Epithelial cell of proximal tubule (primary cell): ENCODE data around the gene F2RL1. TPM values are rescaled to one million over a fixed set of nuclear protein-coding genes. Genes with fewer than 3 reads are reported as not detected.
"Not testable (repeated sequence)": the region's sequence is repeated elsewhere in the genome, so short reads cannot be mapped to it uniquely, and the experiment has no call there.

Source experiments
- DNase-seq: peaks from one replicate; pipeline ENCODE4 v3.0.0-alpha.2; 2011; ENCODE audit warnings: low read depth
- H3K4me3 ChIP-seq: 2 replicates; pipeline ENCODE4 v1.5.1; 2011; ENCODE audit warnings: low read depth, mild to moderate bottlenecking, low read length
- total RNA-seq: library from RNA; depleted of rRNA; stranded (reverse); fragments of >200 nt; gene quantifications from 2 replicates; pipeline ENCODE4 v1.2.3, GENCODE V29; 2015
- TF ChIP-seq, protein P1 (sequence below): conservative IDR thresholded peaks from 2 replicates; pipeline ENCODE4 v1.5.1; 2012; ENCODE audit warnings: low read depth, mild to moderate bottlenecking, low read length

Gene F2RL1, protein sequence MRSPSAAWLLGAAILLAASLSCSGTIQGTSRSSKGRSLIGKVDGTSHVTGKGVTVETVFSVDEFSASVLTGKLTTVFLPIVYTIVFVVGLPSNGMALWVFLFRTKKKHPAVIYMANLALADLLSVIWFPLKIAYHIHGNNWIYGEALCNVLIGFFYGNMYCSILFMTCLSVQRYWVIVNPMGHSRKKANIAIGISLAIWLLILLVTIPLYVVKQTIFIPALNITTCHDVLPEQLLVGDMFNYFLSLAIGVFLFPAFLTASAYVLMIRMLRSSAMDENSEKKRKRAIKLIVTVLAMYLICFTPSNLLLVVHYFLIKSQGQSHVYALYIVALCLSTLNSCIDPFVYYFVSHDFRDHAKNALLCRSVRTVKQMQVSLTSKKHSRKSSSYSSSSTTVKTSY
- total RNA-seq = 91.6 and 112 TPM in 2 replicates

DNA sequence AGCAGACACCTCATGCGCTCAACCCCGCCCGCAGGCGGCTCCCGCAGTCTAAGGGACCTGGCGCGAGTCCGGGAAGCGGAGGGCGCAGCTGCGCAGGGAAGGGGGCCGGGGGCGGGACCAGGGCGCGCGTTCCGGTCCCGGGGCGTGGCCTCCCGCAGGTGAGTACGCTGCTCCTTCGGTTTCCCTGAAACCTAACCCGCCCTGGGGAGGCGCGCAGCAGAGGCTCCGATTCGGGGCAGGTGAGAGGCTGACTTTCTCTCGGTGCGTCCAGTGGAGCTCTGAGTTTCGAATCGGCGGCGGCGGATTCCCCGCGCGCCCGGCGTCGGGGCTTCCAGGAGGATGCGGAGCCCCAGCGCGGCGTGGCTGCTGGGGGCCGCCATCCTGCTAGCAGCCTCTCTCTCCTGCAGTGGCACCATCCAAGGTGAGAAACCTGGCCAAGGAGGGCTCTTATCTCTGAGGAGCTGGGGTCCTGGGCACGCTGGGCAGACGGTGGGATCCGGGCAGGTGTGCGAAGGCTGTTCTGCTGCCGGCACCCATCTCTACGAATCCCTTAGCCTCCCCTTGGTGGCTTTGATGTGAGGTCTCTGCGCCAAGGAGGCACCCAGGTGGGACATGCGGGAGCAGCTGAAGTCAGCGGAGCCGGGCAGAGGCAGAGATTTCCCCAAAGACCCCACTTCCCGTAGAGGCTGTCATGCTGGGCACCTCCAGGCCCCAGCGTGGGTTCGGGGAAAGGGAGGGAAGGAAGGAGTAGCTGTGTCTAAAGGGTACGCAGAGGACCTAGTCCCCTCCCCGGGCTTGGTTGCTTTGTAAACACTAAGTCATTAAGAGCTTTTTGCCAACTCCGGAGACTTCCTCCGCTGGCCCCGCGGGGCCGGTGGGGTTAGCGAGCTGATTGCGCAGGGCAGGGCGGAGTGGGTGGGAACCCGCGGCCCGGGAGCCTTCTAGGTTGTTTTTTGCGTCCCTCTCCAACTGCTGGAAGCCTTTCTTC lies at the start of gene F2RL1:
Gene F2RL1, plus strand, starts transcription at position 187 of the 988 bp plus-strand sequence. Its CDS starts 153 bp downstream, at position 340.
- TF ChIP-seq, protein P1, sequence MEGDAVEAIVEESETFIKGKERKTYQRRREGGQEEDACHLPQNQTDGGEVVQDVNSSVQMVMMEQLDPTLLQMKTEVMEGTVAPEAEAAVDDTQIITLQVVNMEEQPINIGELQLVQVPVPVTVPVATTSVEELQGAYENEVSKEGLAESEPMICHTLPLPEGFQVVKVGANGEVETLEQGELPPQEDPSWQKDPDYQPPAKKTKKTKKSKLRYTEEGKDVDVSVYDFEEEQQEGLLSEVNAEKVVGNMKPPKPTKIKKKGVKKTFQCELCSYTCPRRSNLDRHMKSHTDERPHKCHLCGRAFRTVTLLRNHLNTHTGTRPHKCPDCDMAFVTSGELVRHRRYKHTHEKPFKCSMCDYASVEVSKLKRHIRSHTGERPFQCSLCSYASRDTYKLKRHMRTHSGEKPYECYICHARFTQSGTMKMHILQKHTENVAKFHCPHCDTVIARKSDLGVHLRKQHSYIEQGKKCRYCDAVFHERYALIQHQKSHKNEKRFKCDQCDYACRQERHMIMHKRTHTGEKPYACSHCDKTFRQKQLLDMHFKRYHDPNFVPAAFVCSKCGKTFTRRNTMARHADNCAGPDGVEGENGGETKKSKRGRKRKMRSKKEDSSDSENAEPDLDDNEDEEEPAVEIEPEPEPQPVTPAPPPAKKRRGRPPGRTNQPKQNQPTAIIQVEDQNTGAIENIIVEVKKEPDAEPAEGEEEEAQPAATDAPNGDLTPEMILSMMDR = no peak
- DNase-seq = no peak
- H3K4me3 ChIP-seq = peak within 1 kb of the TSS; percentile 85

DNA sequence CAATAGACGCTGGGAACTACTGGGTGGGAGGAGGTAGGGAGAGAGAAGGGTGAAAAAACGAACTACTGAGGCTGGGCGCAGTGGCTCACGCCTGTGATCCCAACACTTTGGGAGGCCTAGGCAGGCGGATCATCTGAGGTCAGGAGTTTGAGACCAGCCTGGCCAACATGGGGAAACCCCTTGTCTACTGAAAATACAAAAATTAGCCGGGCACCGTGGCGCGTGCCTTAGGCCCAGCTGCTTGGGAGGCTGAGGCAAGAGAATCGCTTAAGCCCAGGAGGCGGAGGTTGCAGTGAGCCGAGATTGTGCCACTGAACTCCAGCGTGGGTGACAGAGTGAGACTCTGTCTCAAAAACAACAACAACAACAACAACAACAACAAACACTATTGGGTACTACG lies 47.8 kb upstream of the F2RL1 start:
- H3K4me3 ChIP-seq, DNase-seq: not testable (repeated sequence)

DNA sequence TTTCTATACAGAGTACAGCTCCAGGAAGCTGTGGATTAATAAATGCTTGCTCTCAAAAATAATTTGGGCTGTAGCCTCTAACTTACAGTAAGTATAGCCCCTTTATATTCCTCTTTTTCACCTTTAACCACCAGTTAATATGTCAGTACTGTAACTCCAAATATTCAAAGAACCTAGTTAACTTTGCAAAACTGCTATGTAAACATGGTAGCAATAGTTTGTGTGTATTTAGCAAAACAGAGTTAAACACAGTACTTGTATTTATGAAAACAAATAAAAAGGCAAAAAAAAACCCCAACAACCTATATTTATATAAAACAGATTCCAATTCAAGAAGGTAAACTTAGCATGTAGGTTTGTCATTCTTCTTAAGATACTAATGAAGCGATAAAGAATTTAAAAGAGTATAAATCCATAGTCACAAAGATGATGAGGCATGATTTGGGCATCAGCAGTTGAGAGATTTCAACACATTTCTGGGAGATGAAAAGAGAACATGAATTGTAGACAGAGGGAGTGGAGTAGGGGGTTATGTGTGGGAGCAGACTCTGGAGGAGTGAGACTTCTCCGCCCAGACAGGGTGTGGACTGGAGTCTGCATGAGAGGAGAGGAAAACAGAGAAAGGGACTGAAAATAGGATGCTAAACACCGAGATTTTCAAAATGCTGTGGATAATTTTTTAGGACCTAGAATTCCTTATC lies 47.0 kb upstream of the F2RL1 start:
- H3K4me3 ChIP-seq = no peak overlapping the region
- DNase-seq = no peak
- TF ChIP-seq, protein P1 = no peak

DNA sequence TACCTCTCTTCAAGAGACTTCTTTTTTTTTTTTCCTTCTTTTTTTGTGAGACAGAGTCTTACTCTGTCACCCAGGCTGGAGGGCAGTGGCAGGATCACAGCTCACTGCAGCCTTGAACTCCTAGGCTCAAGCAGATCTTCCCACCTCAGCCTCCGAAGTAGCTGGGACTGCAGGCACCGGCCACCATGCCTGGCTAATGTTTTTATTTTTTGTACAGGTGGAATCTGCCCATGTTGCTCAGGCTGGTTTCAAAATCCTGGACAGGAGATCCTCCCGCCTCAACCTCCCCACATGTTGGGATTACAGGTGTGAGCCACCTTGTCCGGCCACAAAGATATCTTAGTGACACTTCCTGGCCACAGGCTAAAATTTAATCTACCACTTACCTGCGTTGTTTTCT lies 42.9 kb upstream of the F2RL1 start:
- no peak overlapping the region for H3K4me3 ChIP-seq
- DNase-seq = no peak
- TF ChIP-seq, protein P1 = no peak

DNA sequence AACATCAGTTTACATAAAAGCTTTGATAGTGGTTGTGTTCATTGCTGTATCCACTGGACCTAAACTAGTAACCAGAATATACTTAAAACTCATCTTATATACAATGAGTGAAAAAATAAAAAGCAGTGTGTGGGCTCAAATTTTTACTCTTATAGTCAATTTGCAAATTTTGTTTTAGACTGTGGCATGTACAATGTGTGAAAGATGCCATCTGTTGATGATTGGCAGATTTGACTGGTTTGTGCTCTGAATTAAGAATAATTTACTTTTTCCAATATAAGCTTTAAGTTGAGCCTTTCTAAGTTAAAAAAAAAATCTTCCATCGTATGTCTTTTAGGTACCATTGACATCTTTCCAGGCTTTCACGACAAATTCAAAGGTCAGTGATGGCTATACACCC lies 42.4 kb upstream of the F2RL1 start:
- TF ChIP-seq, protein P1 = no peak
- no peak overlapping the region for H3K4me3 ChIP-seq
- DNase-seq = no peak

DNA sequence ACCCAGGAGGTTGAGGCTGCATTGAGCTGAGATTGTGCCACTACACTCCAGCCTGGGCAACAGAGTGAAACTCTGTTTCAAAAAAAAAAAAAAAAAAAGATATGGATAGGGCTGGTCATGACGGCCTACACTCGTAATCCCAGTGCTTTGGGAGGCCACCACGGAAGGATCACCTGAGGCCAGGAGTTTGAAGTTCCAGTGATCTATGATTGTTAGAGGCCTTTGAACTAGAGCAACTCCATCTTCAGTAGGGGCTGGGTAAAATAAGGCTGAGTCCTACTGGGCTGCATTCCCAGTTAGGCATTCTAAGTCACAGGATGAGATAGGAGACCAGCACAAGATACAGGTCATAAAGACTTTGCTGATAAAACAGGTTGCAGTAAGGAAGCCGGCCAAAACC lies 38.2 kb upstream of the F2RL1 start:
- not testable (repeated sequence) for DNase-seq, H3K4me3 ChIP-seq

DNA sequence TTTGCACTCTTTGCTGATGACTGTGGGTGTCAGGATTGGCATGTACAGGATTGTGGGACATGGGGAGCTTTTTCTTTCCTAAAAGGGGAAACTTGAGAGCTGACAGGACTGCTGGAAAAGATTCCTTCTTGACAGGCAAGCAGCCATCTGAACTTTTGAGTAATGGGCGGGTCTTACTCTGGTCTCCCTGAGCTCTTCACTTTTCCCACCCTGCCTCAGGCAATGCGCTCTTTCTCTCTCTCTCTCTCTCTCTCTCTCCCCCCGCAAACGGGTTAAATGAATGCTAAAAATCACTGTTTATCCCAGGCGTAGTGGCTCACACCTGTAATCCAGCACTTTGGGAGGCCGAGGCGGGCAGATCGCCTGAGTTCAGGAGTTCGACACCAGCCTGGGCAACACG lies 37.1 kb upstream of the F2RL1 start:
- TF ChIP-seq, protein P1 = no peak
- no peak overlapping the region for H3K4me3 ChIP-seq
- no peak for DNase-seq
